ENCODE measurements around the gene KIF20B.
"Not testable (repeated sequence)": the region's sequence is repeated elsewhere in the genome, so short reads cannot be mapped to it uniquely, and the experiment has no call there.

Gene KIF20B

DNA sequence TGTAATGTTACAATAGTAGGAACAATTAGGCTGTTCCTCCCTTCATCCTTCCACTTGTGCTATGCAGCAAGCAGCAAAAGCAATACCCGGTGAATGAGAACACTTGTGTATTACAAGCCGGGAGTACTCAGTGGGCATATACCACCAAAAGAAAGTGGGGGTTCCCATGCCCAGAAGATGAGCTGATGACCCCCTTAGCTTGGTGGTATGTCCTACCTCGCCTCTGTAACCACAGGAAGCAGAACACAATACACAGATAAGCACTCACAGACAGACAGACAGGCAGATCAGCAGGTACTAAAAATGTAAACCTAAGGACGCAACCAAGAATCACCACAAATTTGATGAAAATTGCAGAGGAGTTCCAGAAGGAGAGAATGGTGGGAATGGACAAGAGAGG is 15.5 kb upstream of the KIF20B start:
- DNase-seq, result no peak

DNA sequence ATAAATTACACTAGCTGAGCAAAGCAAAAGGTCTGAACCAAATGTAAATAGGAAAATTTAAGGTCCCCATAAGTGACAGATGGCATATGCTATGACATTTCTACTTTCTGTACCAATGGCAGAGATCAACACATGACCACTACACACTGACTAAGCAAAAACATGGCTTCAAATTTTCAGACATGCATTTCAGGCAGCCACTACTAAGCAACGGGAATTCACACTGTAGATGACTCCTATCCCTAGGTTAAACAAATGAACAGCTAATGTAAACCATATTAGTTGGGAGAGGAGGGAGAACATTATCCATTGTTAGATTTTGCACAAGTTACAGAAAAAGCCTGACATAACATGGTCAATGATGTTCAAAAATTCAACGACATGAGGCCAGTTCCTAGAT is 11.4 kb upstream of the KIF20B start:
- no peak for DNase-seq

DNA sequence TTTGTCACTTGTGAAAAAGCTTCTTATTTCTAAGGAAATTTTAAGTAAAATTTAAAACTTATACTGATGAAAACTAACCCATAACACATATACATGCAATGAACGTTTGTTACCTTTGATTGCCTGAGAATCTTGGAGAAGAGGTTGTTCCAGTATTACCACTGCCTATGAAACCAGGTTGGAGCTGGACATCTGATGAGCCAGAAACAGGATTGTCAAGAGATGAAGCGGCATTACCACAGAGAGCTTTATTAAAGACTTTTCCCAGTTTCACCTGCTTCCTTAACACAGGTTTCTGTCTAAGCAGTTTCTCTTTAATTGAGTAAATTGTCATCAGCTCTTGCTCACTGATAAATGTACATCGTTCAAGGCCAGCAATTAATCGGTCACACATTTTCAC is 9.0 kb upstream of the KIF20B start:
- DNase-seq, result no peak

DNA sequence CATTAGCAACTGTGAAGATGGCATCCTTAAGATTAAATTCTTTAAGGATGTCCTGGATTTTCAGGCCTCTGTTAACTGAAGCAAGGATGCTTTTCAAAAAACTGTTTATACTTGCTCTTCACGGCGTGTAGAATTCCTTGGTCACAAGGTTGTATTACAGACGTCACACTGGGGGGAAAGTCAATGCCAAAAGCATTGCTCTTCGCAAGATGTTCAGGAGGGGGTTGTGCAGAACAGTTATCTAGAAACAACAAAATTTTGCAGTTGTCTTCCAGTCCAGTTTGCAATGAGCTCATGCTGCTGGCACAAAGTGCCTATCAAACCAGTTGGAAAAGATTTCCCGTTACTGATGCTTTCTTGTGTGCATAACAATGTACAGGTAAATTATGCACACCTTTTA is 8.2 kb upstream of the KIF20B start:
- no peak for DNase-seq

DNA sequence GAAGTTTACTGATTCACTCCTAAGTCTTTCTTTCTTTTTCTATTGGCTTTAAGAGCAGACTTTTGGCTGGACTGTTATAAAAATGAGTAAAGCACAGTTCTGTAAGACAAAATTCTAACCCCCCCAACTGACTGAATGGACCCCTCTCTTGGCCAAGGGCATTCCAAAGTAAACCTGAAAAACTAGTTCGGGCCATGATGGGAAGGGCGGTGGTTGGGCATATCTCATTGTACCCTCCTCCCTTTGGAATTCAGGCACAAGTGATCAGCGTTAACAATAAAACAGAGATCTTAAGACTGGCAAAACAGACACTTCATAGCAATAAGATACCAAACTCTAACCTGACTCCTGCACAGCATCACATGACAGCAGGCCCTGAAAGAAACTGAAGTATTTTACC is 6.1 kb upstream of the KIF20B start:
- DNase-seq, result no peak

DNA sequence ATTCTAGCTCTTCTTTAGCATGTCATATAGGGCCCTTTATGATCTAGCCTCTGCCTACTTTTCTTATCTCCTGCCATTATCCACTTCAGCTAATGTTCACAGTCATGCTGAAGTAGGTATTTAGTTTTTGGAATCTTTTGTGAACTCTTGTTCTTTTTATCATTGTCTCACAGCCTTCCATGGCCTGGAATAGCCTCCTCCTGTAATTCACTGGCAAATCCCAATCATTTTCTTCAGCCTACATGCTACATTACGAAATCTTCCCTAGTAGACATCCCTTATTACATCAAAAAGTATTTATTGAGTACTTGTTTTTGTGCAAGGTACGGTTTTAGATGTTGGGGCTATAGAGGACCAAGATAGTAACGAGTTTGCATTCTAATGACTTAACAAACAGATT is 3.4 kb upstream of the KIF20B start:
- no peak for DNase-seq

DNA sequence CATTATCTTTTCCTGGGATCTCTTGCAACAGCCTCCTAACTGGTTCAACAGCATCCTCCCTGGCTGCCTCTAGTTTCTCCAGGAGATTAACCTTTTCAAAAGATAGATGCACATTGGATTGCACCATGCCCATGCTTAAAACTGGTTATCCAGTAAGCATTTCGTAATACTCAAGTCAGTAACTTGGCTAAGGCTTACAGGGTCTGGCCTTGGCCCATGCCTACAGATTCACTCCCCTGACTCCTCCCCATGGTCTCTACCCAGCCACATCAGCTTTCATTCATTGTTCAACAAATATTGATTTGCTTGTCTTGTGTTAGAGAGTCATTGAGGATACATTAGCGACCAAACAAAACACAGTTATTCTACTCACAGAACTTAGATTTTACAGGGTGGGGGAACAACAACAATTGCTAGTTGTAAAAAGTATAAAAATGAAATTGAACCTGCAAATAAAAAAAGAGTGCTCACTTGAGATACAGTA is 1.8 kb upstream of the KIF20B start:
- no peak for DNase-seq

DNA sequence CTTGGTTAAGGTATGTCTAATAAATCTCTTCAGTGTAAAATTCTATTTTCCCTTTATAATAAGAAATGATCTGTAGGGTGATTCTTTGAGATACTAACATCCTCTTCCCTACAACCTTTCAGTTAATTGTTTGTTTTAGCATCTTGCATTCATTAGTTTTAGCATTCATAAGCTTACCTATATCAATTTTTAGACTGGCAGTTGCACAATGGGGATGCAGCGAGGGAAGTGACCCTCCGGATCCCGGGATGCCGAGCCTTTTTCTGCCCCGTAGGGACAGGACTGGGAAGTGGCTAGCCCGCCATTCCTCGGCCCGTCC is 508 bp upstream of the KIF20B start:
- no peak for DNase-seq

DNA sequence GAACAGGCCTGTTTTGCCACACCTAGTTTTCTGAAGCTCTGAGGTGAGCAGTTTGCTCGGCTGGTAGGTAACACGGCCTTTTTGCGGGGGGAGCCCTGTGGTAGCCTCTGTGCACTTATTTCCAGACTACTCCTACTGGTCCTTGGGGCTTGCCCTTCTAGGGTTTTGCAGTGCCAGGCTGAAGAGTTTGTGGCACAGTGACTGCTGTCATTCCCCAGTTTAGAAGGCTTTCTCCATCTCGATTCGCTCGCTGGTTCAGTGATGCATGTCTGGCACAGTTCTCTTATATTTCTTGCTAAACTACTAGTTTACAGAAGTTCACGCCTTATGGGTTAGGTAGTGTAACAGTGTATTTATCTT is 711 bp downstream of the KIF20B start:
- peak; percentile 14 for DNase-seq

DNA sequence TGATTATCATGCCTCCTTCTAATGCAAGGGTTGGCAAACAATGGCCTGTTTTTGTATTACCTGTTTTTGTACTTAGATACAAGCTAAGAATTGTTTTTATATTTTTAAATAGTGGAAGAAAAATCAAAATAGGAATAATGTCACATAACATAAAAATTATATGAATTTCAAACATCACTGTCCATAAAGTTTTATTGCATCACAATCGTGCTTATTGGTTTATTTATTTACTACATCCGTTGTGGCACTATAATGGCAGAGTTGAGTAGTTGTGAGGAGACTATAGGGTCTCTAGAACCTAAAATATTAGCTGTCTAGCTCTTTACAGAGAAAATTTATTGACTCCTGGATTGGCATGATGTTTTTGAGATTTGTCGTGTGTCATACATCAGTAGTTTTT is 4.1 kb downstream of the KIF20B start:
- DNase-seq, result no peak

DNA sequence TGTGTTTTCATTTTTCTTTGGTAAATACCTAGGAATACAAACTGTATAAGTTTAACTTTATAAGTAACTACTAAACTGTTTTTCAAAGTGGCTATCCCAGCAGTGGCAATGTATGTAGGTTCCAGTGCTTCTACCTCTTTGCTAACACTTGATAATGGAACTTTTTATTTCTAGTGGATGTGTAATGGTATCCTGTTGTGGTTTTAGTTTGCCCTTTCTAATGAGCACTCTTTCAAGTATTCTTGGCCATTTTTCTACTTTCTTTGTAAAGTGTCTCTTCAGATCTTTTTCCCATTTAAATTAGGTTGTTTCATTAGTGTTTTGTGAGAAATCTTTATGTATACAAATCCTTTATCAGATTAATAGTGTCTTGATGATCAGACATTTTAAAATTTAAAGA is 4.6 kb downstream of the KIF20B start:
- DNase-seq, result no peak

DNA sequence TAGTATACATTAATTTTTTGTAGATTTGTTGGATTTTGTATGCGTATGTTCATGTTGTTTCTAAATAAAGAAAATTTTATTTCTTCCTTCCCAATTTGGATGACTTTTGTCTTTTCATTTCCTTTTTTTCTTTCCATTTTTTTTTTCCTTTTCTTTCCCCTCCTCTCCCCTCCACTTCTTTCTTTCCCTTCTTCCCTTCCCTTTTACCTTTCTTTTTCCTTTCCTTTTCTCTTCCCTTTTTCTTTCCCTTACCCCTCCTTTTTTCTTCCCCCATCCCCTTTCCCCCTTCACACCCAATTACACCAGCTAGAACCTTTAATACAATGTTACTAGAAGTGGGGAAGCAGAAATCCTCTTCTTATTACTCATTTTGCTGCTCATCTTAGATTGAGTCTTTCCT is 6.0 kb downstream of the KIF20B start:
- DNase-seq, result no peak

DNA sequence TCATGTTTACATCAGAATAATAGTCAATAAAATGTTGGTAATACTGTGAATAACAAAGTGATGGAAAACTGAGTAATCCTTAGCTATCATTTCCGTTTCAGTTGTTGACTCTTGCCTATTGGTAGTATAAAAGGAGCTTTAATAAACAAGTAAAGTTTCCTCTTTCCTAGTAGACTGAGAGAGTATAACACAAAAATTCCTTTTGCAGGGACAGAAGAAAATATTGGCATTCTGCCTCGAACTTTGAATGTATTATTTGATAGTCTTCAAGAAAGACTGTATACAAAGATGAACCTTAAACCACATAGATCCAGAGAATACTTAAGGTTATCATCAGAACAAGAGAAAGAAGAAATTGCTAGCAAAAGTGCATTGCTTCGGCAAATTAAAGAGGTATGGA is 9.4 kb downstream of the KIF20B start:
- DNase-seq, result no peak

DNA sequence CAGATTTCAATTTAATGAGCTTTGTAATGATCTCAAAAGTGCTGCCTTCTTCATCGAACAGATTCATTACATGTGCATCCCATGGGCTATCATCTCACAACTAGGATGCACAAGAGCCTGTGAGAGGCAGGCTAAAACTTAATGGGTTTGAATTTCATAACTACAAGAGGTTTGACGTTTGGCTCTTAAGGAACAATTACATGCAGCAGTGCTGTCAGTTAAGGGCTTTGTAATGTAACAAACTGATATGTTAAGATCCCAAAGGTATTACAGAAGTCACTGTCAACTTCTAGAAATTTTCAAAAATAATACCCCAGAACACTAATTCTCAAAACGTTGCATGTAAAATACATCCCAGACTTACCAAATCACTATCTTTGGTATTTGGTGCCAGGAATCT is 33.2 kb downstream of the KIF20B start:
- no peak for DNase-seq

DNA sequence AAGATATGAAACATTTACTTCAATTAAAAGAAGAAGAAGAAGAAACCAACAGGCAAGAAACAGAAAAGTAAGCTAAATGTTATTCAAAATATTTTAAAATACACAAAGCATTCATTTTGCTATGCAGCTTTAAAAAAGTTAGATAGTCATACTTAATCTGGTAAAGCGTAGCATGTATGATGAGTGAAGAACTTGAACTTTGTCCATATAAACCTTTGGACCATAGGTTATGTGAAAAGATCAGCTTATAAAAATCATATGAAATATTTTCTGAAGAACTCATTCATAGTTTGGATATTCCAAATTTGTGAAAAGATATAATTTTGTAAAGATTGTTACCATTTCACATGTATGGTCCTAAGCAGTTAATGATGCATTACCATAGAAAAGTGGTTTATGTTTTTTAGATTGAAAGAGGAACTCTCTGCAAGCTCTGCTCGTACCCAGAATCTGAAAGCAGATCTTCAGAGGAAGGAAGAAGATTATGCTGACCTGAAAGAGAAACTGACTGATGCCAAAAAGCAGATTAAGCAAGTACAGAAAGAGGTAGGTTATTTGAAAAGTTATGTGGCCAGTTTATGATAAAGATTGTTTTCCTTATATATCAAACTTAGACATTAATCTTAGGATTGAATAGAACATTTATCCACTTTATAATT is 37.3 kb downstream of the KIF20B start:
- peak; percentile 18 for DNase-seq

DNA sequence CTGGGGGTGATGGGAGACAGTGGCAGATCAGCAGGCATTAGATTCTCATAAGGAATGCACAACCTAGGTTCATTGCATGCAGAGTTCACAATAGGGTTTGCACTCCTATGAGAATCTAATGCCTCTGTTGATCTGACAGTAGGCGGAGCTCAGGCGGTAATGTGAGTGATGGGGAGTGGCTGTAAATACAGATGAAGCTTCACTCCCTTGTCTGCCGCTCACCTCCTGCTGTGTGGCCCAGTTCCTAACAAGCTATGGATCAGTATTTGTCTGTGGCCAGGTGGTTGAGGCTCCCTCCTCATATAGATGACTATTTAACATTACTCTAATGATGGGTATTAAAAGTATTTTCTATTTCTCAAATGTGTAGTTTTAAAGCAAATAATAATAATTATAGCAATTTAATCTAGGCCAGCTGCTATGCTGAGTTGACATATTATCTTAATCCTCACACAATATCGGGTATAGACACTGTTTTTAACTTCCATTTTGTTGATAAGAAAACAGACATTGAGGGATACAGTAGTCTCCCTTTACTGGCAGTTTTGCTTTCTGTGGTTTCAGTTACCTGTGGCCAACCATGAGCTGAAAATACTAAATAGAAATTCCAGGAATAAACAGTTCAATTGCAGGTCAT is 39.9 kb downstream of the KIF20B start:
- no peak for DNase-seq

DNA sequence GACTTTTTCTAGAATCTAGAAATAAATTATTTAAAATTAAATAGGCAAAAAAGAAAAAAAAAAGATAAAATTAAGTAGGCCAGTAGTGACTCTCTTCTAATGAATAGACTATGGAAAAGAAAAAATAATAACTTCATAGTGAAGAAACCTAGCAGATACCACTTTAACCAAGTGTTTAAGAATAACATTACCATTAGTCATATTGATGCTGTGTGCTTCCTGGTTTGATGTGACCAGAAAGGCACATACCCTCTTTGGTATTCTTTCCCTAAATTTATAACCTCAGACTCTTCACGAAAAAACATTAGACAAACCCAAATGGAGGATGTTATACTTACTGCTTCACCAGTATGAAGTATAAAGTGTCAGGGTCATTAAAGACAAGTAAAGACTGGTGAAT is 42.6 kb downstream of the KIF20B start:
- no peak for DNase-seq

DNA sequence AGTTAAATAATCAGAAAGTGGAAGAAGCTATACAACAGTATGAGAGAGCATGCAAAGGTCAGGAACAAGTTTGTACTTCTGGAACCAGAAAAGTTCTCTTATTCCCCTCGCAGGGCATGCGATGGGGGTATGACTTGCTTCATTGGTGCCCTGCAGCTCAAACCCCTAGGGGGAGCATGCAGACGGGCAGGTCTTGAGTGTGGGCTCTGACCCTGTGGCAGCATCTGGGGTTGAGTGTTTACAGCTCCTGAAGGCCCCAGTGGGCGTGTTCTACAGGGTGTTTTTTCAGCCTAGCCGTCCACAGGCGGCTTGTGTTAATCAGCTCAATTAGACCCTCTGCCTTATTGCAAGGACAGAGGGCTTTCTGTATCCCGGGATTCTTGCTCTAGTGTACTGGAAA is 44.5 kb downstream of the KIF20B start:
- DNase-seq, result no peak

DNA sequence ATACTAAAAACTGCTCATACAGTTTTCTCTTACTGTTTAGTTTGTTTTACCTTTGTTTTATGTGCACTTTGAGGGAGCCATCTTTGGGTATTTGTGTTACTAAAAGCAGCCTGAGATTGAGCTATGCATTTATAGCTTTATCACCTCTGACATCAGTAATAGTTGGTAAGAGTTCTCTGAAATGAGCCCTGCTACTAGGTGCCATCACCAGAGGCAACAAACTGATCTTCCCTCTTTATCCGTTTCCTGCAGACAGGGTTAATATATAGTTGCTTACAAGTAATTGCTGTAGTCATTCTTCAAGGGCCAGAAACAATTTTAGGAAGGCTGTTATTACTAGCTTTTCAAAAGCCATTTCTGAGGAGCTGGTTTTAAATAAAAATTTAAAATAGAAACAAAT is 49.1 kb downstream of the KIF20B start:
- no peak for DNase-seq

DNA sequence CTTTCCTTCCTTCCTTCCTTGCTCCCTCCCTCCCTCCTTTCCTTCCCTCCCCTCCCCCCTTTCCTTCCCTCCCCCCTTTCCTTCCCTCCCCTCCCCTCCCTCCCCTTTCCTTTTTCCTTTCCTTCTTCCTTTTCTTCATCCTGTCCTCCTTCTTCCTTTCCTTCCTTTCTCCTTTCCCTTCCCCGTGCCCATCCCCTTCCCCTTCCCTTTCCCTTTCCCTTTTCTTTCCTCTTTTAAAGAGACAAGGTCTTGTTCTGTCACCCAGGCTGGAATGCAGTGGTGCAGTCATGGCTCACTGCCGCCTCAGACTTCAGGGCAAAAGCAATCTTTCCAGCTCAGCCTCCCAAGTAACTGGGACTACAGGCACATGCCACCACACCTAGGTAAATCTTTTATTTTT is 54.0 kb downstream of the KIF20B start:
- no peak for DNase-seq

DNA sequence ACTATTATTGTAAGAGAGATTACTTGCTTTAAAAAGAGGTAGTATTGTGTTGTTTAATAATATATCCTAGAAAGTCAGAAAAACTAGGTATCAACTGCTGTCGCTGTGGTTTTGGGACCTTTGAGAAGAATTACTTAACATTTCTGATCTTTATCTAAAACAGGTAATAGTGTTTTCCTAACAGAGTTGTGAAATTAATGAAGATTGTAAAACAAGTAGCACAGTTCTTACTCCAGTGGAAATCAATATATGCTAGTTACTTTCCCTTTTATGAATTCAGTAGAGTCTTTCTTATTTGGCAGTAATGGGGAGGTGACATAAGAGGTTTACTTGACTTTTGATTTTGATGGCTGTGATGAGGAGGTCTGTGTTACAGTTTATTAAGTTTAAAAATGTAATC is 58.1 kb downstream of the KIF20B start:
- DNase-seq, result no peak

DNA sequence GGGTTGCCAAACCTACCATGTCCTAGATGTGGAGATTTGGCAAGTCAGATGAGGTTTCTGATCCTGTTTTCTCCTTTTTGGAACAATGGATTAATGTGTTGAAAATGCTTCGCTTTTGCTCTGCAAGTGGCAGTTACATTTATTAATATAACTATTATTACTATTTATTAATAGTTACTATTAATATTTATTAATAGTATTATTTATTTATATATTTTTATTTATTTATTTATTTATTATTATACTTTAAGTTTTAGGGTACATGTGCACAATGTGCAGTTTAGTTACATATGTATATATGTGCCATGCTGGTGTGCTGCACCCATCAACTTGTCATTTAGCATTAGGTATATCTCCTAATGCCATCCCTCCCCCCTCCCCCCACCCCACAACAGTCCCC is 62.3 kb downstream of the KIF20B start:
- not testable (repeated sequence) for DNase-seq

DNA sequence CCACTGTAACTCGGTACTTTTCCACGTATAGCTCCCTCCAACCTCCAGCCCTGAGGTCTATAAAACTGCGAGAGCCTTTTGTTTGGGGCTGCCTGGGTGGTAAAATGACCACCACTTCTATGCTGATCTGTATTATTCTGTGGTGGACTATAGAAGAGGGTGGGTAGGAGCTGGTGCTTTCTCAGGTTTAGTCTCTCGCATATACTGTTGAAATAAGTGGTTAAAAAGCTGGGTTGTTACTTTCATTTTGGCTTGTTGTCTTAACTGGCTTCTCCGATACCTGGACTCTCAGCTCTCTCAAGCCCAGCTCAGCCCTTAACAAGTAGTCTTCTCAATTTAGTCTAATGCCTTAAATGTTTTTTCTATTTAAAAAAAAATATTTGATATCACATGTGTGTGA is 70.3 kb downstream of the KIF20B start:
- DNase-seq, result no peak

DNA sequence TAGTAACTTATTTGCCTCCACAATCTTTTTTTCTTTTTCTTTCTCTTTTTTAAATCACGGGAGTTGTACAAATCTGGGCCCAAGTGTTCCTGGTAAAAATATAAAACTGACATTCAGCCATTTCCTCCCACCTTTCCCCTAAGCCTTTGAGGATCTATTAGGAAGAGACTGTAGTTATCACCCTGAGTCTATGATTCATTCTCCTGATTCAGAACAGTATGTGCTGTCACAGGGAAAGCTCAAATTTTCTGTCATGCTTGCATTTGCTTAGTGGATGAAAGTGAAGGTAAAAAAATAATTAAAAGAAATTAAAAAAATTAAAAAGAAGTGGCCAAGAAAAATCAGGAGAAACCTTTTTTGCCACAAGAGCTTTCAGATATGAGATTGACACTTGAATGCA is 71.7 kb downstream of the KIF20B start:
- DNase-seq, result no peak

DNA sequence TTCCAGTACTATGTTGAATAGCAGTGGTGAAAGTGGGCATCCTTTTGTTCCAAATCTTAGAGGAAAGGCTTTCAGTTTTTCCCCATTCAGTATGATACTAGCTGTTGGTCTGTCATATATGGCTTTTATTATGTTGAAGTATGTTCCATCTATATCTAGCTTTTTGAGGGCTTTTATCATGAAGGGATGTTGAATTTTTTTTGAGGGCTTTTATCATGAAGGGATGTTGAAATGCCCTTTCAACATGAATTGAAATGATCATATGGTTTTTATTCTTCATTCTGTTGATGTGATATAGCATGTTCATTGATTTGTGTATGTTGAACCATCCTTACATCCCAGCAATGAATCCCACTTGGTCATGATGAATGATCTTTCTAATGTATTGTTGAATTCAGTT is 75.3 kb downstream of the KIF20B start:
- DNase-seq, result no peak

DNA sequence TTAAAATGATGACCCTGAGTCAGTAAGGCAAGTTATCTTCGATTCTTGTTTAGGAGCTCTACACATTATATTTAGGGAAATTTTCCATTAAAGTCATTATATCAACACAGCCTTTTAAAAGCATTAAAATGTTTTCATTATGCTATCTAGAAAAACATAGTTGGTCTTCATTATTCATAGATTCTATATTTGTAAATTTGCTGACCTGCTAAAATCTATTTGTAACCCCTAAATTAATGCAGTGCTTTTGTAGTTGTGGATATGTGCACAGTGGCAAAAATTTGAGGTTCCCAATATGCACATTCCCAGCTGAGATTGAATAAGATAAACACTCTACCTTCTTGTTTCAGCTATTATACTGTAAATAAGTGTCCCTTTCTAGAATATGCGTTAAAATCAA is 81.1 kb downstream of the KIF20B start:
- DNase-seq, result no peak

All from CD4-positive, alpha-beta T cell treated with Interleukin-21 for 1 hour (primary cell).